DOHH2 (cell line): ENCODE measurements around the gene NUP62.

Experiments used
- H3F3A ChIP-seq: fragments of 200-600 bp; sonication (generic), shearing (Covaris generic); 2 replicates; pipeline ENCODE4 v1.6.0; 2016; ENCODE audit warnings: antibody characterized with exemption, mild to moderate bottlenecking; ENCODE audit not compliant: control insufficient read depth, insufficient read depth
- H3K27ac ChIP-seq: fragments of 200-600 bp; sonication (generic); 2 replicates; pipeline ENCODE4 v1.5.1; 2014; ENCODE audit warnings: low read depth, mild to moderate bottlenecking, low read length, moderate library complexity
- H3K27me3 ChIP-seq: fragments of 200-600 bp; sonication (generic); 2 replicates; pipeline ENCODE4 v1.6.1; 2014; ENCODE audit warnings: mild to moderate bottlenecking, low read length, mixed read lengths; ENCODE audit not compliant: control insufficient read depth
- H3K36me3 ChIP-seq: fragments of 200-600 bp; sonication (generic); 2 replicates; pipeline ENCODE4 v1.6.1; 2014; ENCODE audit warnings: mild to moderate bottlenecking, low read length, moderate library complexity, mixed read lengths; ENCODE audit not compliant: control insufficient read depth
- H3K4me1 ChIP-seq: fragments of 200-600 bp; sonication (generic); 2 replicates; pipeline ENCODE4 v1.6.1; 2014; ENCODE audit warnings: mild to moderate bottlenecking, low read length, mixed read lengths; ENCODE audit not compliant: control insufficient read depth
- H3K4me2 ChIP-seq: fragments of 200-600 bp; sonication (generic); 2 replicates; pipeline ENCODE4 v1.6.0; 2014; ENCODE audit warnings: mild to moderate bottlenecking, low read length, moderate library complexity
- H3K4me3 ChIP-seq: fragments of 200-600 bp; sonication (generic); 2 replicates; pipeline ENCODE4 v1.5.1; 2014; ENCODE audit warnings: mild to moderate bottlenecking, low read length, mixed read lengths
- H3K79me2 ChIP-seq: fragments of 200-600 bp; sonication (generic); 2 replicates; pipeline ENCODE4 v1.6.1; 2014; ENCODE audit warnings: mild to moderate bottlenecking, low read length, mixed read lengths; ENCODE audit not compliant: control insufficient read depth
- H3K9me2 ChIP-seq: fragments of 200-600 bp; sonication (generic); replicated peaks from 2 replicates; pipeline ENCODE4 v1.6.1; 2014; ENCODE audit warnings: mild to moderate bottlenecking, low read length, mixed read lengths; ENCODE audit not compliant: control insufficient read depth
- H3K9me3 ChIP-seq: fragments of 200-600 bp; sonication (generic); 2 replicates; pipeline ENCODE4 v1.6.1; 2014; ENCODE audit warnings: antibody characterized with exemption, low read length, mixed read lengths; ENCODE audit not compliant: control insufficient read depth, insufficient read depth
- H4K20me1 ChIP-seq: fragments of 200-600 bp; sonication (generic); 2 replicates; pipeline ENCODE4 v1.6.0; 2014; ENCODE audit warnings: low read depth, mild to moderate bottlenecking, antibody characterized with exemption, low read length, moderate library complexity; ENCODE audit not compliant: control insufficient read depth, insufficient read depth
- EZH2phosphoT487 ChIP-seq: fragments of 200-600 bp; sonication (generic); IDR thresholded peaks from 2 replicates; pipeline ENCODE4 v1.6.1; 2017; ENCODE audit warnings: borderline replicate concordance, mild to moderate bottlenecking, antibody characterized with exemption, low read length, moderate library complexity, mixed read lengths
- TF ChIP-seq, protein P1 (sequence below): fragments of 200-600 bp; sonication (generic); IDR thresholded peaks from one replicate; pipeline ENCODE4 v1.5.1; 2014; ENCODE audit warnings: antibody characterized with exemption, mild to moderate bottlenecking, low read depth, low read length; ENCODE audit not compliant: poor library complexity, severe bottlenecking

Gene NUP62

DNA sequence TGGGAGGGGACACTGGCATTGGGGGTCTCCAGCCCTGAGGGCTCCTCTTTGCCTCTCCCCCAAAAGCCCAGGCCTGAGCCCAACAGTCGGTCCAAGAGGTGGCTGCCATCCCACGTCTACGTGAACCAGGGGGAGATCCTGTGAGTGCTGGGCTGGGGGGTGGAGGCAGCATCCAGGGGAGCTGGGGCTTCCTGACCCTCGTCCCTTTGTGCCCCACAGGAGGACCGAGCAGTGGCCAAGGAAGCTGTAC is 71.5 kb downstream of the NUP62 start:
- Histone ChIP-seq H3K27me3 (no peaks in the 10 kb centered on the region), H3K4me1 (peaks cover 14% of the 10 kb centered on the region), H4K20me1 (peaks cover 5% of the 10 kb centered on the region; the same call in 1 of the 2 replicates), H3K4me2 (no peak overlapping the region), H3K36me3 (peaks cover 76% of the 10 kb centered on the region), H3K9me2 (no peaks in the 10 kb centered on the region), H3F3A (no peaks in the 10 kb centered on the region), H3K9me3 (no peaks in the 10 kb centered on the region), H3K27ac (no peak overlapping the region), H3K4me3 (no peak overlapping the region), H3K79me2 (peaks cover 24% of the 10 kb centered on the region)
- no peak for TF ChIP-seq EZH2phosphoT487
- TF ChIP-seq, protein P1, sequence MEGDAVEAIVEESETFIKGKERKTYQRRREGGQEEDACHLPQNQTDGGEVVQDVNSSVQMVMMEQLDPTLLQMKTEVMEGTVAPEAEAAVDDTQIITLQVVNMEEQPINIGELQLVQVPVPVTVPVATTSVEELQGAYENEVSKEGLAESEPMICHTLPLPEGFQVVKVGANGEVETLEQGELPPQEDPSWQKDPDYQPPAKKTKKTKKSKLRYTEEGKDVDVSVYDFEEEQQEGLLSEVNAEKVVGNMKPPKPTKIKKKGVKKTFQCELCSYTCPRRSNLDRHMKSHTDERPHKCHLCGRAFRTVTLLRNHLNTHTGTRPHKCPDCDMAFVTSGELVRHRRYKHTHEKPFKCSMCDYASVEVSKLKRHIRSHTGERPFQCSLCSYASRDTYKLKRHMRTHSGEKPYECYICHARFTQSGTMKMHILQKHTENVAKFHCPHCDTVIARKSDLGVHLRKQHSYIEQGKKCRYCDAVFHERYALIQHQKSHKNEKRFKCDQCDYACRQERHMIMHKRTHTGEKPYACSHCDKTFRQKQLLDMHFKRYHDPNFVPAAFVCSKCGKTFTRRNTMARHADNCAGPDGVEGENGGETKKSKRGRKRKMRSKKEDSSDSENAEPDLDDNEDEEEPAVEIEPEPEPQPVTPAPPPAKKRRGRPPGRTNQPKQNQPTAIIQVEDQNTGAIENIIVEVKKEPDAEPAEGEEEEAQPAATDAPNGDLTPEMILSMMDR = no peak

DNA sequence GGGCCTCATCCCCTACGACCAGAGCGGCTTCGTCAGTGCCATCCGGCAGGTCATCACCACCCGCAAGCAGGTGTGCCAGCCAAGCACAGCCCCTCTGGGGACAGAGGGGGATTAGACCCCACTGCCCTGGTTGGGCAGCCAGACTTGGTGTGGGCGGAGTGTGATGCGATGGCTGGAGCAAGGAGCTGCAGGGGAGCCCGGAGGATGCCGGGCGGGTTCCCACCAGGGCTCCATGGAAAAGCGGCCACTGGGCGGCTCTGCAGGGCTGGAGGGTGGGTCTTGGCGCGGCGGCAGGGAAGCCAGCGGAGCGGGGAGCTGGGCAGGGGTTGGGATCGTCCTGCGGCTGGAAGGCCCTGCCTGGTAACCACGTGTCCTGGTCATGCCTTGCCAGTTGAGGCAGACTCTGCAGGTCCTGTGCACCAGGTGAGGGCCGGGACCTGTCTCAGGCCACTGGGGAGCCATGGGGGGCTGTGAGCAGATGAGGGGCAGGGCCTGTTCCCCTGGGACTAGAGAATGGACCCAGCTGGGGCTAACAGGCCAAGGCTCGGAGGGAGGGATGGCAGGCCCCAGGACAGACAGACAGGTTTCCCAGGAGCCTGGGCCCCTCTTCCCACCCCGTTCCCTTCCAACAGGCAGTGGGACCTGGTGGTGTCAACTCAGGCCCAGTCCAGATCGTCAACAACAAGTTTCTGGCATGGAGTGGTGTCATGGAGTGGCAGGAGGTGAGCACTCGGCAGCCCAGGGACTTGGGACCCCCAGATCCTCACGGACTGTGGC is 72.1 kb downstream of the NUP62 start:
- peaks cover 10% of the 10 kb centered on the region; the same call in 1 of the 2 replicates for H4K20me1 ChIP-seq
- H3K36me3 ChIP-seq = peaks cover 77% of the 10 kb centered on the region
- H3F3A ChIP-seq = peaks cover 4% of the 10 kb centered on the region
- peaks cover 19% of the 10 kb centered on the region for H3K4me1 ChIP-seq
- H3K9me3 ChIP-seq = no peaks in the 10 kb centered on the region
- H3K27me3 ChIP-seq = no peaks in the 10 kb centered on the region
- TF ChIP-seq, protein P1 = no peak
- no peak for TF ChIP-seq EZH2phosphoT487
- H3K4me2 ChIP-seq = no peak overlapping the region
- H3K9me2 ChIP-seq = no peaks in the 10 kb centered on the region
- no peak overlapping the region for H3K4me3 ChIP-seq
- no peak overlapping the region for H3K27ac ChIP-seq
- H3K79me2 ChIP-seq = peaks cover 26% of the 10 kb centered on the region
